Measurements from ENCODE around the gene CCNL2. TPM values are rescaled to one million over a fixed set of nuclear protein-coding genes. Genes with fewer than 3 reads are reported as not detected.

Gene CCNL2
- total RNA-seq, 1 experiment from 2014 or later = 142 TPM

DNA sequence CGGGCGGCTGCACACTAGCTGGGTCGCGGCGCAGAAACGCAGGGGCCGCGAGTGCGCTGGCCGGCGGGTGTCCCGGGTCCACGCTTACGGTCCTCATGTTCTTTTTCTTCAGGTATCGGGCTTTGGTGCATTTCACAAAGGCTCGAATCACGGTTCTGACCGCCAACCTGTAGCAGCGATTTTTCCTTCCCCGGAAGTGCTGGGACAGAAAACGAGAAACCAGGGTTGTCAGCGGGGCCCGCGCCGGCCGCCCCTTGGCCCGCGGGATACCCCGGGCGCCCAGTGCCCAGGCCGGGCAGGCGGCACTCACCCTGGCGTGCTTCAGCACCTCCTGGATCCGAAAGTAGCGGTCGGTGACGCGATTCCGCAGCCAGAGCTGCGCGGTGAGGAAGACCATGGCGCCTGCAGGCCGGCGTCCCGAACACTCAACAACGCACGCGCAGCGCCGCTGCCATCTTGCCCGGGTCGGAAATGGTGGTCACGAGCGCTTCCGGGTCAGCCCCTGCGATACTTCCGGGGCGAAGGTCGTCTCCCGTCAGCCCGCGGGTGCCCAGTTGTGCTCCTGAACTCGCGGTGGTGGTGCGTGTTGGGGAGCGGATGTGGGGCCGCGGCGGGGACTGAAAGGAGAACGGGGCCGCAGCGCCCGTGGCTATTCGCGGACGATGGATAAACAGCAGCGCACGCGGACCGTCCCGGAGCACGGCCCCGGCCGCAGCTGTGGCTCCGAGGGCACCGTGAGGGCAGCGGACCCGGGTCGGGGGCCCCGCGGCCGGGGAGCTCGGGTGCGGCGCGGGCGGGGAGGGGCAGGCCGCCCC is 7.9 kb upstream of the CCNL2 start, which contains the start of gene MRPL20 (continued):
- TF ChIP-seq TCF7 (CRISPR knock-in tag; IDR thresholded peaks at IDR 0.05; ENCODE audit: low read depth) (peak; percentile 82; the same call in 1 of the 2 replicates), KAT7 (CRISPR knock-in tag; IDR thresholded peaks at IDR 0.05; ENCODE audit: borderline replicate concordance) (no peak), NFATC4 (CRISPR knock-in tag; IDR thresholded peaks at IDR 0.05) (no peak), ETV6 (CRISPR knock-in tag; IDR thresholded peaks at IDR 0.05) (peak; percentile 96)

DNA sequence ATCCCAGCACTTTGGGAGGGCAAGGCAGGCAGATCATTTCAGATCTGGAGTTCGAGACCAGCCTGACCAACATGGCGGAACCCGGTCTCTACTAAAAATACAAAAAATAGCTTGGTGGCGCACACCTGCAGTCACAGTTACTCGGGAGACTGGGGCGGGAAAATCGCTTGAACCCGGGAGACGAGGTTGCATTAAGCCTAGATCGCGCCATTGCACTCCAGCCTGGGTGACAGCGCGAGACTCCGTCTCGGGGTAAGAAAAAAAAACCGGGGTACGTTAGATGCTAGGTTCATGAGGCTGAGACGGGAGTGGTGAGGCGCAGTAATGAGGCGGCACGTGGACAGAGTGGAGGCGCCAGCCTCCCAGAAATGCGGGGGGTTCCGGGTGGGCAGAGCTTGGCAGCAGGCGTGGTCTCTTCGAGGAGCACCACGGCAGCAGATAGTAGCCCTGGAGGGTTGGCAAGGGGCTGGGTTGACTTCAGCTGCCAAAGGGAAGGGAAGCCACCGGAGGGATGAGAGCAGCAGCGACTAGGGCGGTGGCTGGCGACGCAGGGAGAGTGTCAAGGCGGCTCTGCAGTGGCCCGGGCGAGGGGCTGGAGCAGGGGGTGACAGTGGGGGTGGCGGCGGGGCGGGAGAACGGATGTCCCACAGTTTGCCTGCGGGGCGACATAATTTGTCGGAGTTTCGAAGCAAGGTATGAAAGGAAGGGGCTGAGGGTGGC is 7.1 kb upstream of the CCNL2 start:
- H3K9me3 Mint-ChIP-seq = peaks cover under 1% of the 10 kb centered on the region
- TF ChIP-seq NFE2L1 (CRISPR knock-in tag; IDR thresholded peaks at IDR 0.05) = no peak
- TF ChIP-seq TP53 (CRISPR knock-in tag; IDR thresholded peaks at IDR 0.05) = no peak
- TF ChIP-seq, protein P1, sequence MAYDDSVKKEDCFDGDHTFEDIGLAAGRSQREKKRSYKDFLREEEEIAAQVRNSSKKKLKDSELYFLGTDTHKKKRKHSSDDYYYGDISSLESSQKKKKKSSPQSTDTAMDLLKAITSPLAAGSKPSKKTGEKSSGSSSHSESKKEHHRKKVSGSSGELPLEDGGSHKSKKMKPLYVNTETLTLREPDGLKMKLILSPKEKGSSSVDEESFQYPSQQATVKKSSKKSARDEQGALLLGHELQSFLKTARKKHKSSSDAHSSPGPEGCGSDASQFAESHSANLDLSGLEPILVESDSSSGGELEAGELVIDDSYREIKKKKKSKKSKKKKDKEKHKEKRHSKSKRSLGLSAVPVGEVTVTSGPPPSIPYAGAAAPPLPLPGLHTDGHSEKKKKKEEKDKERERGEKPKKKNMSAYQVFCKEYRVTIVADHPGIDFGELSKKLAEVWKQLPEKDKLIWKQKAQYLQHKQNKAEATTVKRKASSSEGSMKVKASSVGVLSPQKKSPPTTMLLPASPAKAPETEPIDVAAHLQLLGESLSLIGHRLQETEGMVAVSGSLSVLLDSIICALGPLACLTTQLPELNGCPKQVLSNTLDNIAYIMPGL (CRISPR knock-in tag; IDR thresholded peaks at IDR 0.05) = no peak
- no peak for TF ChIP-seq GTF2I (CRISPR knock-in tag; conservative IDR thresholded peaks at IDR 0.05)
- TF ChIP-seq ZNF396 (CRISPR knock-in tag; IDR thresholded peaks at IDR 0.05; ENCODE audit: borderline replicate concordance) = no peak
- TF ChIP-seq JUN (CRISPR knock-in tag; IDR thresholded peaks at IDR 0.05) = no peak
- TF ChIP-seq, protein P2, sequence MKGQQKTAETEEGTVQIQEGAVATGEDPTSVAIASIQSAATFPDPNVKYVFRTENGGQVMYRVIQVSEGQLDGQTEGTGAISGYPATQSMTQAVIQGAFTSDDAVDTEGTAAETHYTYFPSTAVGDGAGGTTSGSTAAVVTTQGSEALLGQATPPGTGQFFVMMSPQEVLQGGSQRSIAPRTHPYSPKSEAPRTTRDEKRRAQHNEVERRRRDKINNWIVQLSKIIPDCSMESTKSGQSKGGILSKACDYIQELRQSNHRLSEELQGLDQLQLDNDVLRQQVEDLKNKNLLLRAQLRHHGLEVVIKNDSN (CRISPR knock-in tag; IDR thresholded peaks at IDR 0.05) = no peak
- TF ChIP-seq FOXP1 (CRISPR knock-in tag; IDR thresholded peaks at IDR 0.05; ENCODE audit: borderline replicate concordance) = no peak
- TF ChIP-seq, protein P3, sequence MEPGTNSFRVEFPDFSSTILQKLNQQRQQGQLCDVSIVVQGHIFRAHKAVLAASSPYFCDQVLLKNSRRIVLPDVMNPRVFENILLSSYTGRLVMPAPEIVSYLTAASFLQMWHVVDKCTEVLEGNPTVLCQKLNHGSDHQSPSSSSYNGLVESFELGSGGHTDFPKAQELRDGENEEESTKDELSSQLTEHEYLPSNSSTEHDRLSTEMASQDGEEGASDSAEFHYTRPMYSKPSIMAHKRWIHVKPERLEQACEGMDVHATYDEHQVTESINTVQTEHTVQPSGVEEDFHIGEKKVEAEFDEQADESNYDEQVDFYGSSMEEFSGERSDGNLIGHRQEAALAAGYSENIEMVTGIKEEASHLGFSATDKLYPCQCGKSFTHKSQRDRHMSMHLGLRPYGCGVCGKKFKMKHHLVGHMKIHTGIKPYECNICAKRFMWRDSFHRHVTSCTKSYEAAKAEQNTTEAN (CRISPR knock-in tag; IDR thresholded peaks at IDR 0.05) = no peak
- no peak for TF ChIP-seq NFYB (CRISPR knock-in tag; conservative IDR thresholded peaks at IDR 0.05; ENCODE audit: low read depth)
- TF ChIP-seq, protein P4, sequence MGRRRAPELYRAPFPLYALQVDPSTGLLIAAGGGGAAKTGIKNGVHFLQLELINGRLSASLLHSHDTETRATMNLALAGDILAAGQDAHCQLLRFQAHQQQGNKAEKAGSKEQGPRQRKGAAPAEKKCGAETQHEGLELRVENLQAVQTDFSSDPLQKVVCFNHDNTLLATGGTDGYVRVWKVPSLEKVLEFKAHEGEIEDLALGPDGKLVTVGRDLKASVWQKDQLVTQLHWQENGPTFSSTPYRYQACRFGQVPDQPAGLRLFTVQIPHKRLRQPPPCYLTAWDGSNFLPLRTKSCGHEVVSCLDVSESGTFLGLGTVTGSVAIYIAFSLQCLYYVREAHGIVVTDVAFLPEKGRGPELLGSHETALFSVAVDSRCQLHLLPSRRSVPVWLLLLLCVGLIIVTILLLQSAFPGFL (CRISPR knock-in tag; IDR thresholded peaks at IDR 0.05; ENCODE audit: borderline replicate concordance) = no peak
- no peak for TF ChIP-seq EMX1 (CRISPR knock-in tag; IDR thresholded peaks at IDR 0.05)
- TF ChIP-seq SMAD4 (CRISPR knock-in tag; IDR thresholded peaks at IDR 0.05) = no peak
- TF ChIP-seq, protein P5, sequence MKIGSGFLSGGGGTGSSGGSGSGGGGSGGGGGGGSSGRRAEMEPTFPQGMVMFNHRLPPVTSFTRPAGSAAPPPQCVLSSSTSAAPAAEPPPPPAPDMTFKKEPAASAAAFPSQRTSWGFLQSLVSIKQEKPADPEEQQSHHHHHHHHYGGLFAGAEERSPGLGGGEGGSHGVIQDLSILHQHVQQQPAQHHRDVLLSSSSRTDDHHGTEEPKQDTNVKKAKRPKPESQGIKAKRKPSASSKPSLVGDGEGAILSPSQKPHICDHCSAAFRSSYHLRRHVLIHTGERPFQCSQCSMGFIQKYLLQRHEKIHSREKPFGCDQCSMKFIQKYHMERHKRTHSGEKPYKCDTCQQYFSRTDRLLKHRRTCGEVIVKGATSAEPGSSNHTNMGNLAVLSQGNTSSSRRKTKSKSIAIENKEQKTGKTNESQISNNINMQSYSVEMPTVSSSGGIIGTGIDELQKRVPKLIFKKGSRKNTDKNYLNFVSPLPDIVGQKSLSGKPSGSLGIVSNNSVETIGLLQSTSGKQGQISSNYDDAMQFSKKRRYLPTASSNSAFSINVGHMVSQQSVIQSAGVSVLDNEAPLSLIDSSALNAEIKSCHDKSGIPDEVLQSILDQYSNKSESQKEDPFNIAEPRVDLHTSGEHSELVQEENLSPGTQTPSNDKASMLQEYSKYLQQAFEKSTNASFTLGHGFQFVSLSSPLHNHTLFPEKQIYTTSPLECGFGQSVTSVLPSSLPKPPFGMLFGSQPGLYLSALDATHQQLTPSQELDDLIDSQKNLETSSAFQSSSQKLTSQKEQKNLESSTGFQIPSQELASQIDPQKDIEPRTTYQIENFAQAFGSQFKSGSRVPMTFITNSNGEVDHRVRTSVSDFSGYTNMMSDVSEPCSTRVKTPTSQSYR (CRISPR knock-in tag; IDR thresholded peaks at IDR 0.05) = no peak
- TF ChIP-seq, protein P6, sequence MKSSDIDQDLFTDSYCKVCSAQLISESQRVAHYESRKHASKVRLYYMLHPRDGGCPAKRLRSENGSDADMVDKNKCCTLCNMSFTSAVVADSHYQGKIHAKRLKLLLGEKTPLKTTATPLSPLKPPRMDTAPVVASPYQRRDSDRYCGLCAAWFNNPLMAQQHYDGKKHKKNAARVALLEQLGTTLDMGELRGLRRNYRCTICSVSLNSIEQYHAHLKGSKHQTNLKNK (CRISPR knock-in tag; IDR thresholded peaks at IDR 0.05) = no peak
- TF ChIP-seq, protein P7, sequence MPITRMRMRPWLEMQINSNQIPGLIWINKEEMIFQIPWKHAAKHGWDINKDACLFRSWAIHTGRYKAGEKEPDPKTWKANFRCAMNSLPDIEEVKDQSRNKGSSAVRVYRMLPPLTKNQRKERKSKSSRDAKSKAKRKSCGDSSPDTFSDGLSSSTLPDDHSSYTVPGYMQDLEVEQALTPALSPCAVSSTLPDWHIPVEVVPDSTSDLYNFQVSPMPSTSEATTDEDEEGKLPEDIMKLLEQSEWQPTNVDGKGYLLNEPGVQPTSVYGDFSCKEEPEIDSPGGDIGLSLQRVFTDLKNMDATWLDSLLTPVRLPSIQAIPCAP (CRISPR knock-in tag; IDR thresholded peaks at IDR 0.05) = no peak
- TF ChIP-seq, protein P8, sequence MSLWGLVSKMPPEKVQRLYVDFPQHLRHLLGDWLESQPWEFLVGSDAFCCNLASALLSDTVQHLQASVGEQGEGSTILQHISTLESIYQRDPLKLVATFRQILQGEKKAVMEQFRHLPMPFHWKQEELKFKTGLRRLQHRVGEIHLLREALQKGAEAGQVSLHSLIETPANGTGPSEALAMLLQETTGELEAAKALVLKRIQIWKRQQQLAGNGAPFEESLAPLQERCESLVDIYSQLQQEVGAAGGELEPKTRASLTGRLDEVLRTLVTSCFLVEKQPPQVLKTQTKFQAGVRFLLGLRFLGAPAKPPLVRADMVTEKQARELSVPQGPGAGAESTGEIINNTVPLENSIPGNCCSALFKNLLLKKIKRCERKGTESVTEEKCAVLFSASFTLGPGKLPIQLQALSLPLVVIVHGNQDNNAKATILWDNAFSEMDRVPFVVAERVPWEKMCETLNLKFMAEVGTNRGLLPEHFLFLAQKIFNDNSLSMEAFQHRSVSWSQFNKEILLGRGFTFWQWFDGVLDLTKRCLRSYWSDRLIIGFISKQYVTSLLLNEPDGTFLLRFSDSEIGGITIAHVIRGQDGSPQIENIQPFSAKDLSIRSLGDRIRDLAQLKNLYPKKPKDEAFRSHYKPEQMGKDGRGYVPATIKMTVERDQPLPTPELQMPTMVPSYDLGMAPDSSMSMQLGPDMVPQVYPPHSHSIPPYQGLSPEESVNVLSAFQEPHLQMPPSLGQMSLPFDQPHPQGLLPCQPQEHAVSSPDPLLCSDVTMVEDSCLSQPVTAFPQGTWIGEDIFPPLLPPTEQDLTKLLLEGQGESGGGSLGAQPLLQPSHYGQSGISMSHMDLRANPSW (CRISPR knock-in tag; conservative IDR thresholded peaks at IDR 0.05; ENCODE audit: low read depth) = no peak
- no peak for TF ChIP-seq SMAD3 (CRISPR knock-in tag; IDR thresholded peaks at IDR 0.05; ENCODE audit: borderline replicate concordance)
- POLR2A ChIA-PET = interaction anchor here (0.6 to 1.8 kb wide), 4 partner anchors 19 to 239 kb away, joined by 3 to 5 read pairs (median 4); a partner anchor contains a TSS
- H3K27ac Mint-ChIP-seq = peak overlapping the region; percentile 74
- ATAC-seq (no peak), DNase-seq (ENCODE audit: low spot score) (no peak)
- peak overlapping the region; percentile 87 for H3K4me3 Mint-ChIP-seq
- 0 out of 2 replicates have a peak, but pooled peaks cover under 1% of the 10 kb centered on the region for H3K27me3 Mint-ChIP-seq (ENCODE audit: low read depth)
- peaks cover 49% of the 10 kb centered on the region for H3K36me3 Mint-ChIP-seq
- peaks cover 50% of the 10 kb centered on the region for H3K4me1 Mint-ChIP-seq
- CTCF ChIA-PET = interaction anchor here (1.4 kb wide), 1 partner anchor 99 kb away, joined by 4 read pairs; no protein-coding TSS in a partner anchor

Data from WTC11 (cell line).